ENCODE results near the gene PALM.
A peak's percentile ranks its signal among the peaks of the same experiment; 100 is the strongest.

Gene PALM

DNA sequence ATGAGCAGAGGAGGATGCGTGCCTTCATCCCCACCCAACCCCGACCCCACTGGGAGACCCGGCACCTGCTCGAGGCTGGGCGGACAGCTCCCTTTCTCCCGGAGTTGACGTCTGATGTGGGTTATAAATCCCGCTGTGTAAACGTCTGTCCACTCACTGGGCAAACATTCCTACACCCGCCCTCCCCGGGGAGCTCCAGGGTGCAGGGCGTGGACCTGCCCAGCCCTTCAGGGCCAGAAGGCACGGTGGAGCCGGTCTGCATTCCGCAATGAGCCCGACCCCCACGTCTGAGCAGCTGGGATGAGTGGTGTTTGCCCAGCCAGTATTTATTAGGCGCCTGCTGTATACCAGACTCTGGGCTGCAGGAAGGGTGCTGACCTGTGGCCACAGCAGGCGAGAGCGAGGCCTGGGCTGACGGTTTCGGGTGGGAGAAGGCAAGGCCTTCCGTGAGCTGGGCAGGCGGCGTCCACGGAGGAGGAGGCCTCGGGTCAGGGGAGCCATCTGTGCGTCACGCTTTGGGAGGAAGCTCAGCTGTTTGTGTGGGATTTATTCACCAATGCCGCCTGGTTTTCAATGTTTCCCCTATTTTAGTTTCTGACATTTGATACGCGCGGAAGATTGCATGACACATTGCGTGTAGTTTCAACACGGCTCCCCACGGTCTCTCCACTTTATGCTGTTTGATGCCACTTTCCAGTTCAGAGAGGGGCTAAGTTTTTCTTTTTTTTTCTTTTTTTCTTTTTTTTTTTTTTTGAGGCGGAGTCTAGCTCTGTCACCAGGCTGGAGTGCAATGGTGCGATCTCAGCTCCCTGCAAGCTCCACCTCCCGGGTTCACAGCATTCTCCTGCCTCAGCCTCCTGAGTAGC is 44.1 kb downstream of the PALM start:
- peak; percentile 78 for DNase-seq (ENCODE audit: low spot score)

DNA sequence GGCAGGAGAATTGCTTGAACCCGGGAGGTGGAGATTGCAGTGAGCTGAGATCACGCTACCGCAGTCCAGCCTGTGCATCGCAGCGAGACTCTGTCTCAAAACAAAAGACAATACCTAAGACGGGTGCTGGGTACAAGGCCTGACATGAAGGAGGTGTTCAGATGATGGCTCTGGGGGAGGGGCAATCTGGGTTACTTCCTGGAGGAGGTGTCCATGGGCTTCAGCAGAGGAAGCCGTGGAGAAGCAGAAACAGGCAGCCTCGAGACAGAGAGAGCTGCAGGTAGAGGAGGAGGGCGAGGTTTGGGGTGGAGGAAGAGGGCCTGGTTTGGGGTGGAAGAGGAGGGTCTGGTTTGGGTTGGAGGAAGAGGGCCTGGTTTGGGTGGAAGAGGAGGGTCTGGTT is 45.8 kb downstream of the PALM start:
- DNase-seq (ENCODE audit: low spot score): no peak

DNA sequence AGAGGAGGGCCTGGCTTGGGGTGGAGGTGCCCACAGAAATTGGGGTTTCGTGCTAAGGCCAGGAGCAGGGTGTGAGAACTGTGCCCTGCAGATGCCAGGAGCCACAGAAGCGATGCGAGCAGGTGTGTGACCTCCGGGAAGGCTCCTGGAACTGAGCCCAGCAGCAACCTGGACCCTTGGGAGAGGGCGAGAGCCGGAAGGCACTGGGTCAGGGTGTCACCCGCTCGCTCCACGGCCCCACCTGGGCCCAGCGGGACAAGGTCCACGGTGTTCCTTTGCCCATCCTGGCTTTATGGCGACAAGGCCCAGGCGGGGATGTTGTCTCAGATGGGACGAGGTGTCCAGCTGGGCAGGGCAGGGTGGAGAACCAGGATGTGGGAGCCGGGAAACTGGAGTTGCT is 46.3 kb downstream of the PALM start:
- DNase-seq (ENCODE audit: low spot score): no peak

DNA sequence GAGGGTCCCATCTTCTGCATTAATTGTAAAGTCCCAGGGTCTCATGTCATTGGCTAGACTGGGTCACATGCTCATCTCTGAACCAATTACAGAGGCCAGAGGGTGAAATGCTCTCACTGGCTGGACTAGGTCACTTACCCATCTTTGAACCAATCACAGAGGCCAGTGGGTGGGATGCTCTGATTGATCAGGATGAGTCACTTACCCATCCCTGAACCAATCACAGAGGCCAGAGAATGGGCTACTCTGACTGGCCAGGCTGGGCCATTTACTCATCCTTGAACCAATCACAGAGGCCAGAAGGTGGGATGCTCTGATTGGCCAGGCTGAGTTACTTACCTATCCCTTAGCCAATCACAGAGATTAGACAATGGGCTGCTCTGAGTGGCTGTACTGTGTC is 47.5 kb downstream of the PALM start:
- DNase-seq (ENCODE audit: low spot score): peak; percentile 31

DNA sequence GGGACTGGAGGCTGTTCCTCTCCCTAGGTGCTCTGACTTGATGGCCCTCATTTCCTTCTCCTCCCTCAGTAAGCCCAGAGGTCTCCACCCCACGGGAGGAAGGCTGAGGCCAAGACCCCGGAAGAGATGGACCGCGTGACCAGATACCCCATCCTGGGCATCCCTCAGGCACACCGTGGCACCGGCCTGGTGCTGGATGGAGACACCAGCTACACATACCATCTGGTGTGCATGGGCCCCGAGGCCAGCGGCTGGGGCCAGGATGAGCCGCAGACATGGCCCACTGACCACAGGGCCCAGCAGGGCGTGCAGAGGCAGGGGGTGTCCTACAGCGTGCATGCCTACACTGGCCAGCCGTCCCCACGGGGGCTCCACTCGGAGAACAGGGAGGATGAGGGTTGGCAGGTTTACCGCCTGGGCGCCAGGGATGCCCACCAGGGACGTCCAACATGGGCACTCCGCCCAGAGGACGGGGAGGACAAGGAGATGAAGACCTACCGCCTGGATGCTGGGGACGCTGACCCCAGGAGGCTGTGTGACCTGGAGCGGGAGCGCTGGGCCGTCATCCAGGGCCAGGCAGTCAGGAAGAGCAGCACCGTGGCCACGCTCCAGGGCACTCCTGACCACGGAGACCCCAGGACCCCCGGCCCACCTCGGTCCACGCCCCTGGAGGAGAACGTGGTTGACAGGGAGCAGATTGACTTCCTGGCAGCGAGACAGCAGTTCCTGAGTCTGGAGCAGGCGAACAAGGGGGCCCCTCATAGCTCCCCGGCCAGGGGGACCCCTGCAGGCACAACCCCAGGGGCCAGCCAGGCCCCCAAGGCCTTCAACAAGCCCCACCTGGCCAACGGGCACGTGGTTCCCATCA is 48.3 kb downstream of the PALM start:
- DNase-seq (ENCODE audit: low spot score): no peak

DNA sequence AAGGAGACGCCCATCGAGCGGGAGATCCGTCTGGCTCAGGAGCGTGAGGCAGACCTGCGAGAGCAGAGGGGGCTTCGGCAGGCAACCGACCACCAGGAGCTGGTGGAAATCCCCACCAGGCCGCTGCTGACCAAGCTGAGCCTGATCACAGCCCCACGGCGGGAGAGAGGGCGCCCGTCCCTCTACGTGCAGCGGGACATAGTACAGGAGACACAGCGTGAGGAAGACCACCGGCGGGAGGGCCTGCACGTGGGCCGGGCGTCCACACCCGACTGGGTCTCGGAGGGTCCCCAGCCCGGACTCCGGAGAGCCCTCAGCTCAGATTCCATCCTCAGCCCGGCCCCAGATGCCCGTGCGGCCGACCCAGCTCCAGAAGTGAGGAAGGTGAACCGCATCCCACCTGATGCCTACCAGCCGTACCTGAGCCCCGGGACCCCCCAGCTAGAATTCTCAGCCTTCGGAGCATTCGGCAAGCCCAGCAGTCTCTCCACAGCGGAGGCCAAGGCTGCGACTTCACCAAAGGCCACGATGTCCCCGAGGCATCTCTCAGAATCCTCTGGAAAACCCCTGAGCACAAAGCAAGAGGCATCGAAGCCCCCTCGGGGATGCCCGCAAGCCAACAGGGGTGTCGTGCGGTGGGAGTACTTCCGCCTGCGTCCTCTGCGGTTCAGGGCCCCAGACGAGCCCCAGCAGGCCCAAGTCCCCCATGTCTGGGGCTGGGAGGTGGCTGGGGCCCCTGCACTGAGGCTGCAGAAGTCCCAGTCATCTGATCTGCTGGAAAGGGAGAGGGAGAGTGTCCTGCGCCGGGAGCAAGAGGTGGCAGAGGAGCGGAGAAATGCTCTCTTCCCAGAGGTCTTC is 49.3 kb downstream of the PALM start:
- DNase-seq (ENCODE audit: low spot score): no peak

DNA sequence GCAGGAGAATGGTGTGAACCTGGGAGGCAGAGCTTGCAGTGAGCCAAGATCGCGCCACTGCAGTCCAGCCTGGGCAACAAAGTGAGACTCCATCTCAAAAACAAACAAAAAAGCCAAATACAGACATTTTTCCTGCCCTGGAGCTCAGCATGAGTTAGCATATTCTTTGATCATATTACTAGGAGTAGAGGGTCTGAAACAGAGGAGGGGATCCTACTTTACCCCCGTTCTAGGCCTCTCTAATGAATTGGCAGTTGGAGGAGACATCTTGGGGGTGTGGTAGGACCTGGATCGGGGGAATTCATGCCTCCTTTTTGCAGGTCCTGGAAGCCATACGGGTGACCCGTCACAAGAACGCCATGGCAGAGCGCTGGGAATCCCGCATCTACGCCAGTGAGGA is 54.4 kb downstream of the PALM start:
- DNase-seq (ENCODE audit: low spot score): no peak

DNA sequence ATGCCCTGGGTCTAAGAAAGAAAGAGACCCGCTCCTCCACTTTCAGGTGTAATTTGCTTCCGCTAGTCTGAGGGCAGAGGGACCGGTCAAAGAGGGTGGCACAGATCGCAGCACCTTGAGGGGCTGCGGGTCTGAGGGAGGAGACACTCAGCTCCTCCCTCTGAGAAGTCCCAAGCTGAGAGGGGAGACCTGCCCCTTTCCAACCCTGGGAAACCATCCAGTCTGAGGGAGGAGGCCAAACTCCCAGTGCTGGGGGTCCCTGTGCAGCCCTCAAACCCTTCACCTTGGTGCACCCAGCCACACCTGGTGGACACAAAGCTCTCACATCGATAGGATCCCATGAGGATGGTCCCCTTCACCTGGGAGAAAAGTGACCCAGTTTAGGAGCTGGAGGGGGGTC is 55.1 kb downstream of the PALM start:
- no peak for DNase-seq (ENCODE audit: low spot score)

DNA sequence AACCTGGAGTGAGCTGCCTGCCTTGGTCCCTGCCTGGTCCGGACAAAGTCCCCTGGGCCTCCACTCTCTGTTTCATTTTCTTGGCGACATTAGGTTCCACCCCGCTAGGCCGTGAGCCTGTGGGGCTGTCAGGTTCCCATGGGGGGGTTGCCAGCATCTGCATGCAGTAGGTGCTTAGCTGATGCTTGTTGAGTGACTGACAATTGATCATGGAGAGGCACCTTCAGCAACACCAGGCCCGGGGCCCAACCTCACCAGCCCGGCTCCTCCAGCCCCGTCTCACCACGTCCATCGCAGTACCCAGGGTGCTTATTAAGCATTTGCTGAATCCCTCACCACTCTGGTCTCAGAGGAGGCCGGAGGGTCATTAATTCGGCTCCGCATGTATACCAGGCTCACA is 55.6 kb downstream of the PALM start:
- DNase-seq (ENCODE audit: low spot score): no peak

DNA sequence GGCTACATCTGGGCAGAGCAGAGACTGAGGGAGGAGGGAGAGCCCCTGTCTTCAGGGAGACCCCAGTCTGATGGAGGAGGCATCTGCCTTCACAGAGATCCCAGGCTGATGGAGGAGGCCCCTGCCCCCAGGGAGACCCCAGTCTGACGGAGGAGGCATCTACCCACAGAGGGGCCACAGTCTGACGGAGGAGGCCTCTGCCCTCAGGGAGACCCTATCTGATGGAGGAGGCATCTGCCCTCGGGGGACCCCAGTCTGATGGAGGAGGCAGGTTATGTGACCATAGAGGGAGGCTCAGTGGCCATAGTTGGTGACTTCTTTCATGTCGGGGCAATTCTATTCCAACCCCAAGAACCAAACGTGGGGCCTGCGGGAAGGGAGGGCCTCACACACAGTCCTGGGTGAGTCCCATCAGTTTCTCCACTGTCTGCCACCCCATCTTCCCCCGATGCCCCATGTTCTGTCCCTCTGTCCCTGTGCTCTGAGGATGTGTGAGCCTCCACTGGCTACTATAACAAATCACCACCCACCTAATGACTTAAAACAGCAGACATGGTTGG is 56.5 kb downstream of the PALM start:
- no peak for DNase-seq (ENCODE audit: low spot score)

DNA sequence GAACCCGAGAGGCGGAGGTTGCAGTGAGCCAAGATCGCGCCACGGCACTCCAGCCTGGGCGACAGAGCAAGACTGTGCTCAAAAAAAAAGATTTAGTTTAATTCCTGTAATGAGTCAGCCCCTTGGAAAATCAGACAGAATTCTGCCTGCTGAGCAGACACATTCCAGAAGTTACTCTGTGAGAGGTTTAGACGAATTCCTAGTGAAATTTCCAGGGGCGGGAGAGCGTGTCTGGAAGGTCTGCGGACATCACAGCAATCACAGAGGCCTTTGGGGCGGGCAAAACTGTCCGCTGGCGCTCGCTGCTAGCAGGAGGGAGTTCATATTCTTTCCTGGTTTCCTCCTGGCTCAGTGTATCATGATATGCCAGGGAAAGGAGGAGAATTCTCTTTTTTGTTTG is 59.7 kb downstream of the PALM start:
- DNase-seq (ENCODE audit: low spot score): peak; percentile 90

DNA sequence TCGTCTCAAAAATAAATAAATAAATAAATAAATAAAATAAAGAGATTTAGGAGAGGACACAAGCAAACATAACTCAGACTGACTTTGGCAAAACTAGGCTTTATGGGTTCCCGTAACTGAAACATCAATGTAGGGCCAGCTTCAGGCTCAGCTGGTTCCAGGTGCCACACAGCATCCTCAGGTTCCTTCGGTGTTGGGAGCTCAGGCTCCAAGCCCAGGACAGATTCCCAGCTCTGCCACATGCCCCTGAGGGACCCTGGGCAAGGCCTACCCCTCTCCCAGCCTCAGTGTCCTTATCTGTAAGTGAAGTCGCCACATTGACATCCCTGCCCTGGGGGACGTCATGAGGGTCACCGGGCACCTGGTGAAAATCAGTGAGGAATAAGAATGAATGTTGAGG is 60.9 kb downstream of the PALM start:
- DNase-seq (ENCODE audit: low spot score): no peak

DNA sequence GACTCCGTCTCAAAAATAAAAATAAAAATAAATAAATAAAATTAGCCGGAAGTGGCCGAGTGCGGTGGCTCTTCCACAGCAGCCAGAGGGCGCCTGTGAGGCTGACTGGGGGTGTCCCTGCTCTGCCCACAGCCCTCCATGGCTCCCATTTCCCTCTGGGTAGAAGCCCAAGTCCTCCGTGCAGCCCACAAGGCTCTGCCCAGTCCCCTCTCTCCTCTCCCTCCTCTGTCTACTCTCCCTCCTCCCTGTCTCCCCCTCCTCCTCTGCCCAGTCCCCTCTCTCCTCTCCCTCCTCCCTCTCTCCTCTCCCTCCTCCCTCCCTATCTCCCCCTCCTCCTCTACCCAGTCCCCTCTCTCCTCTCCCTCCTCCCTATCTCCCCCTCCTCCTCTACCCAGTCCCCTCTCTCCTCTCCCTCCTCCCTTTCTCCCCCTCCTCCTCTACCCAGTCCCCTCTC is 62.6 kb downstream of the PALM start:
- peak; percentile 73 for DNase-seq (ENCODE audit: low spot score)

DNA sequence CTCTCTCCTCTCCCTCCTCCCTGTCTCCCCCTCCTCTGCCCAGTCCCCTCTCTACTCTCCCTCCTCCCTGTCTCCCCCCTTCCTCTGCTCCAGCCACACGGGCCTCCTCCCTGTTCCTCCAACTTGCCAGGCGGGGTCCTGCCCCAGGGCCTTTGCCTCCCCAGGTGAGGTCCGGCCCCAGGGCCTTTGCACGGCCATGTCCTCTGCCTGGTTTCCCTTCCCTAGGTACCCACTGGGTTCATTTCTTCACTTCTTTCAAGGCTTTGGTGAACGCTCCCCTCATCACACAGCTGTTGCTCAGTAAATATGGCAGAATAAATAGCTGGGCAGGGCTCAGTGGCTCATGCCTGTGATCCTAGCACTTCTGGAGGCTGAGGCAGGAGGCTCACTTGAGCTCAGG is 63.3 kb downstream of the PALM start:
- no peak for DNase-seq (ENCODE audit: low spot score)

DNA sequence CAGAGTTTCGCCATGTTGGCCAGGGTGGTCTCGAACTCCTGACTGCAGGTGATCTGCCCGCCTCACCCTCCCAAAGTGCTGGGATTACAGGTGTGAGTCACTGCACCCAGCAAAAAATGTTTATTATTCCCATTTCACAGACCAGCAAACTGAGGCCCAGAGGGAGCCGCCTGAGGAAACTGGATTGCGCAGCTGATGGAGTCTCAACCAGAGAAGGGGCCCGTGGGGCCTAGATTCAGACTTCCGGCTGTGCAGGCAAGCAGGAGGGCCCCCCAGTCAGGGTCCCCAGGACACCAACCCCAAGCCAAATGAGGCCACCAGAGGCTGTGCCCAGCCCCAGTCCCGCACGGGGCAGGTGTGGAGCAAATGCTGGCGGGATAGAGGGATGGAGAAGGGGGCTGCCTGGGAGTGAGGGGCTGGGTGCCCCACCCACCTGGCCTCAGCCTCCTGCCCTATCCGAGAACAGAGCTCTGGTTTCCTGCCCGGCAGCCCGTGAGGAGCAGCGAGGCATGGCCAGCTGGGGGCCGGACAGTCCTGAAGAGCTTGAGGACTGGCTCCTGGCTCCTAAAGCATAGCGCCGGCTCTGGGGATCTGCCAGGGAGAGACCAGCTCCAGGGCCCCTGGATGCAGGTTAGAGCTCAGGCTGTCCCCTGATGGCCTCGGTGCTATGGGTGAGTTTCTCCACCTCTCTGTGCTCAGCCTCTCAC is 64.1 kb downstream of the PALM start:
- no peak for DNase-seq (ENCODE audit: low spot score)

DNA sequence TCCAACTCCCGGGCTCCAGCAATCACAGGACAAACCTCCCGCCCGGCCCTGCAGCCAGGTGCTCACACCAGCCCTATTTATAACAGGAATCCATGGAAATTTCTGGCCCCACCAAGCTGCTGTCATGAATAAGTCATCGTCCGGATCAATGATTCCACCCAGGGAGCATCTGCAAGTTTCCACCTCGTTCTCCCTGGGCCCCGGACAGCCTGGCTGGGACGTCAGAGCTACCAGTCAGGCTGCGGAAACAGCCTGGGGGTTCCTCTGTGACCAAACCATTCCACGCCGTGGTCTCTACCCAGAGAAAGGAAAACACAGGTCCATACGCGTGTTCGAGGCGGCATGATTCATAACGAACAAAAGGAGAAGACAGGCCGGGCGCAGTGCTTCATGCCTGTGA is 67.8 kb downstream of the PALM start:
- DNase-seq (ENCODE audit: low spot score): no peak

DNA sequence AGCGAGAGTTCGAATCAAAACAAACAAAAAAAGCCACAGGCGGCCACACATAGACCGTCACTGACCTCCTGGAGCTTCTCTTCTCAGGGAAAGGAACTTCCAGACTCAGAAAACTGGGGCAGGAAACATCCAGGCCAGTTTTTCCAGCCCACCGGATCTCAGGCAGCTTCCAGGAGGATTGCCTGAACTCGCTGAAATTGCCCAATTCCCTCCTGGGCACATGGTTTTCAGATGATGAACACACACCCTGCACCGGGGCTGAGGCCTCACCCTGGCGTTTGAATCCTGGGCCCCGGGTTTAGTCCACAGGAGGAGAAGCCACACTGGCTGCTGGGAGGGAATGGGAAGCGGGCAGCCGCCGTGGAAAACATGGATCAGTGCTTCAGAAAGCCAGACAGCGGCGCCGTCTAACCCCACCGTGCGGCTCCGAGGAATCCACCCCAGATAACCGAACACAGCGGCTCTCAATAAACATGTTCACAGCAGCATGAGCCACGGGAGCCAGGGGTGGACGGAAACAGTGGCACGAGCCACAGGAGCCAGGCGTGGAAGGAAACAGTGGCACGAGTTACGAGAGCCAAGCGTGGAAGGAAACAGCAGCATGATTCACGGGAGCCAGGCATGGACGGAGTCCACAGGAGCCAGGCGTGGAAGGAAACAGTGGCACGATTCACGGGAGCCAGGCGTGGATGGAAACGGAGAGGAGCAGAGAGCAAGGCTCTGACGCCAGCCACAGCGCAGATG is 70.3 kb downstream of the PALM start:
- DNase-seq (ENCODE audit: low spot score): peak; percentile 91

DNA sequence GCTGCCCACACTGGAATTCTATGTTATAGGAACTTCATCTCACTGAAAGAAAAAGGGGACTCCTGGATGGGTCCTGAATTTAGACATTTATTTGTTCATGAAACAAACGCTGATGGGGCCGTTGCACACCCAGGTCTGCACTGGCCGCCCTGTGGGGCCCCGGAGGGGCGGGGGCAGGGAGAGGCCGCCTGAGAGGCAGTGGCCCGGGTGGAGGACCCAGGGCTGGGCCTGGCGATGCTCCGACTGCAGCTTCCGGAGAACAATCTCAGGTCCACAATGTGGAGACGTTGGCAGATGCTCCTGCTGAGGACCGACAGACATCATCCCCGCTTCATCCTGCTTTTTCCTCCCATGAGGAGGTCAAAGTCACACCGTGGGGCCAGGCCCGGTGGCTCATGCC is 72.2 kb downstream of the PALM start:
- DNase-seq (ENCODE audit: low spot score): no peak

DNA sequence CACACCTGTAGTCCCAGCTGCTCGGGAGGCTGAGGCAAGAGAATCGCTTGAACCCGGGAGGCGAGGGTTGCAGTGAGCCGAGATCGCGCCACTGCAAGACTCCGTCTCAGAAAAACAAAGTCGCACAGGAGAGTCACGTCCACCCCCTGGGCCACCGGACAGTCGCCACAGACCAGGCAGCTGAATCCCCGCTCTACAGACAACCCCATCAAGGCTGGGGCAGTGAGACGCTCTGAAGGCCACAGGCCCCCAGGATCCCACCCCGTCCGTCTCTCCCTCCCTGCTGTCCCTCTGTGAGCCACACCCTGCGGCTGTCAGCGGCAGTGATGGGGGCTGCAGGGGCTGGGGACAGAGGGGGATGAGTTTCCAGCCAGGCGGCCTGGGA is 73.1 kb downstream of the PALM start:
- DNase-seq (ENCODE audit: low spot score): no peak

DNA sequence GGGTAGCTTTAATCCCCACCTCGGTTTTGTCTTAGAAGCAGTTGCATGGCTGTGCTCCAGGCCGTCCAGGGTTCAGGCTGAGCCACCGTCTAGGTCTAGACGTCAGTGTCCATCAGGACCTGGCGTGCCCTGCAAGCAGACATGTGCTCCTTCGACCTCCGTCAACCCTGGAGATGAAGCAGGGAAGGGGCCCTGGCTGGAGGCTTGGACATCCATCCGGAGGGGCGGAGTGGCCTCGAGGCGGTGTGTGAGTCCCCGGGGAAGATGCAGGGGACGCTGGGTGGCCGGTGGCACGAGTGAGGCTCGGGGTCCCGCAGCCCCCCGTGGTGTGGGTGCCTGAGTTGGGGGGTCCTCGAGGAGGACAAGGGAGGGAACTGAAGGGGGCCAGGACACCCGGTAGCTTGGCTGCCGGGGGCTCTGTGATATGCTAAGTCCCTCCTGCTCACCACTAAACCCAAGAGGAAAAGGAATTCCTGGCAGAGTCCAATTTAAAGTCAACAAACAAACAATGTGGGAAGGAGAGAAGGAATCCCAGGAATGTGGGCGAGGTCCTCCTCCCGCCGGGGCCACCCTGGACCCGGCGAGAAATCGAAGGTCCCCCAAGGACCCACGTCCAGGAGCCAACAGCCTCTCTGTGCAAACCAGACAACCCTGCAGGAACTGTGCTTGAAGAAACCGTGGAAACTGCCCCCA is 73.6 kb downstream of the PALM start:
- DNase-seq (ENCODE audit: low spot score): peak; percentile 88
